ENCODE results near the gene MAG.

Gene MAG

DNA sequence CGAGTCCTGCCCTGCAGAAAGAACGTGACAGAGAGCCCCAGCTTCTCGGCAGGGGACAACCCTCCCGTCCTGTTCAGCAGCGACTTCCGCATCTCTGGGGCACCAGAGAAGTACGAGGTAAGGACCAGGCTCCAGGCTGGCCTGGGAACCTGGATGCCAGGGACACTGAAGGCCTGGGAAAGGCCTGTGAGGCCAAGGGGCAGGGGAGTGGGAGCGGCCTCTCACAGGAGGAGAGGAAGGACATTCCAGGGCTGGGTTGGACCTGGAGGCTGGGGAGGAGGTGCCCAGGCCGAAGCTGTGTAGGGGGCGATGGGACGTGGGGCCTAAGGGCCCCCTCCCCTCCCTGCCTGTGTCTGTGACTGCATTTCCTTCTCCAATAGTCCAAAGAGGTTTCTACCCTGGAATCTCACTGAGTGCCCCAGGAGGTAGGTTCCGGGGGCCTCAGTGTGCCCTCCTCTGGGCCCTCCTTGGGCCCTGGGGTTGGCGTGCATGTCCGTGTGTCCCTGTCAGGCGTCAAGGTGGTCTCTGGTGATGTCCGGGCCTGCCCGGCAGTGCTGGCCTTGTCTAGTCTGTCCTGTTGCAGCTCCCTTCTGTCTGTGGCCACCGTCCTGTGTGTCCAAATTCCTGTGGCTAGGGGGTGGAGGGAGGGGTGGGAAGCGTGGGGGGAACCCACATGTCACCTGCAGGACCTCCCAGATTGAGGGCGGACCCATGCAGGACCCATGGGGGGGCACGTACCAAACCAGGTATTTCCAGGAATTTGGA lies 20.1 kb downstream of the MAG start:
- TF ChIP-seq CTCF (IDR thresholded peaks at IDR 0.05; ENCODE audit: insufficient read depth, low read length) (no peak), POLR2AphosphoS5 (IDR thresholded peaks at IDR 0.05; ENCODE audit: low read depth) (no peak), GABPA (IDR thresholded peaks at IDR 0.05; ENCODE audit: low read depth) (no peak)
- TF ChIP-seq, protein P1, sequence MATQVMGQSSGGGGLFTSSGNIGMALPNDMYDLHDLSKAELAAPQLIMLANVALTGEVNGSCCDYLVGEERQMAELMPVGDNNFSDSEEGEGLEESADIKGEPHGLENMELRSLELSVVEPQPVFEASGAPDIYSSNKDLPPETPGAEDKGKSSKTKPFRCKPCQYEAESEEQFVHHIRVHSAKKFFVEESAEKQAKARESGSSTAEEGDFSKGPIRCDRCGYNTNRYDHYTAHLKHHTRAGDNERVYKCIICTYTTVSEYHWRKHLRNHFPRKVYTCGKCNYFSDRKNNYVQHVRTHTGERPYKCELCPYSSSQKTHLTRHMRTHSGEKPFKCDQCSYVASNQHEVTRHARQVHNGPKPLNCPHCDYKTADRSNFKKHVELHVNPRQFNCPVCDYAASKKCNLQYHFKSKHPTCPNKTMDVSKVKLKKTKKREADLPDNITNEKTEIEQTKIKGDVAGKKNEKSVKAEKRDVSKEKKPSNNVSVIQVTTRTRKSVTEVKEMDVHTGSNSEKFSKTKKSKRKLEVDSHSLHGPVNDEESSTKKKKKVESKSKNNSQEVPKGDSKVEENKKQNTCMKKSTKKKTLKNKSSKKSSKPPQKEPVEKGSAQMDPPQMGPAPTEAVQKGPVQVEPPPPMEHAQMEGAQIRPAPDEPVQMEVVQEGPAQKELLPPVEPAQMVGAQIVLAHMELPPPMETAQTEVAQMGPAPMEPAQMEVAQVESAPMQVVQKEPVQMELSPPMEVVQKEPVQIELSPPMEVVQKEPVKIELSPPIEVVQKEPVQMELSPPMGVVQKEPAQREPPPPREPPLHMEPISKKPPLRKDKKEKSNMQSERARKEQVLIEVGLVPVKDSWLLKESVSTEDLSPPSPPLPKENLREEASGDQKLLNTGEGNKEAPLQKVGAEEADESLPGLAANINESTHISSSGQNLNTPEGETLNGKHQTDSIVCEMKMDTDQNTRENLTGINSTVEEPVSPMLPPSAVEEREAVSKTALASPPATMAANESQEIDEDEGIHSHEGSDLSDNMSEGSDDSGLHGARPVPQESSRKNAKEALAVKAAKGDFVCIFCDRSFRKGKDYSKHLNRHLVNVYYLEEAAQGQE (IDR thresholded peaks at IDR 0.05; ENCODE audit: insufficient replicate concordance, low read depth), result no peak
- Histone ChIP-seq H3K27ac (replicated peaks) (no peak overlapping the region), H3K4me3 (replicated peaks; ENCODE audit: insufficient read depth, low read length) (no peak overlapping the region), H3K27me3 (ENCODE audit: insufficient read depth, poor library complexity, severe bottlenecking) (no peaks in the 10 kb centered on the region)
- no peak for DNase-seq (ENCODE audit: low read depth in 1 of 2, low spot score in 1 of 2)

DNA sequence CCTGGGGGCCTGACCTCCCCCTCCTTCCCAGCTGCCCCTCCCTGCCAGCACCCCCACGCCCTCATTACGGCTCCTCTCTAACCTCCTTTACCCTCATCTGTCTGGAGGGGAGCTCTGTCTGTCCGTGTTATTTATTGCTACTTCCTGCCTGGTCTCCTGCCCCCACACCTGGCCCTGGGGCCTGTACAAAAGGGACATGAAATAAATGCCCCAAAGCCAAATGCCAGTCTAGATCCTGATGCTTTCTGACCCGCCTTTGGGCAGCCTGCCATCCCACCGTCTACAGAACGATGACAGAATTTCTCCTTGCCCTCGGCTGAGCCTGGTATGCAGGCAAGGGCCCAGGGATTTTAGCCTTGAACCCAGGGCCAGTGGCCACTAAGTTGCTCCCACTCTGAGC lies 21.6 kb downstream of the MAG start:
- TF ChIP-seq, protein P1 (IDR thresholded peaks at IDR 0.05; ENCODE audit: insufficient replicate concordance, low read depth), result no peak
- no peak for TF ChIP-seq GABPA (IDR thresholded peaks at IDR 0.05; ENCODE audit: low read depth)
- no peak for TF ChIP-seq SPI1 (IDR thresholded peaks at IDR 0.05; ENCODE audit: borderline replicate concordance, low read depth)
- no peak for TF ChIP-seq POLR2AphosphoS5 (IDR thresholded peaks at IDR 0.05; ENCODE audit: low read depth)
- no peak for TF ChIP-seq CTCF (IDR thresholded peaks at IDR 0.05; ENCODE audit: insufficient read depth, low read length)
- no peak overlapping the region for H3K27ac ChIP-seq (replicated peaks)
- DNase-seq (ENCODE audit: low read depth in 1 of 2, low spot score in 1 of 2), result no peak
- no peaks in the 10 kb centered on the region for H3K27me3 ChIP-seq (ENCODE audit: insufficient read depth, poor library complexity, severe bottlenecking)
- no peak overlapping the region for H3K4me3 ChIP-seq (replicated peaks; ENCODE audit: insufficient read depth, low read length)

GRCh38 chr19:35314031-35314430 lies 22.1 kb downstream of the MAG start:
- DNase-seq (ENCODE audit: low read depth in 1 of 2, low spot score in 1 of 2), result no peak
- Histone ChIP-seq H3K4me3 (replicated peaks; ENCODE audit: insufficient read depth, low read length) (no peak overlapping the region), H3K27ac (replicated peaks) (no peak overlapping the region), H3K27me3 (ENCODE audit: insufficient read depth, poor library complexity, severe bottlenecking) (no peaks in the 10 kb centered on the region)
- TF ChIP-seq CTCF (IDR thresholded peaks at IDR 0.05; ENCODE audit: insufficient read depth, low read length) (no peak), SPI1 (IDR thresholded peaks at IDR 0.05; ENCODE audit: borderline replicate concordance, low read depth) (no peak), POLR2AphosphoS5 (IDR thresholded peaks at IDR 0.05; ENCODE audit: low read depth) (no peak), GABPA (IDR thresholded peaks at IDR 0.05; ENCODE audit: low read depth) (no peak)
- TF ChIP-seq, protein P1 (IDR thresholded peaks at IDR 0.05; ENCODE audit: insufficient replicate concordance, low read depth), result no peak

Measured in HL-60 (cell line).